K562 (cell line): ENCODE data around the gene GBF1. TPM values are rescaled to one million over a fixed set of nuclear protein-coding genes. Genes with fewer than 3 reads are reported as not detected.
A peak's percentile ranks its signal among the peaks of the same experiment; 100 is the strongest.

Experiments
- CREM ChIP-seq: IDR thresholded peaks from 2 replicates; pipeline ENCODE4 v1.6.1; 2014; ENCODE audit warnings: antibody characterized with exemption, low read depth
- EGR1 ChIP-seq: fragments of 450-650 bp; conservative IDR thresholded peaks from 2 replicates; pipeline ENCODE4 v1.6.1; 2017; ENCODE audit warnings: mild to moderate bottlenecking
- HNRNPL ChIP-seq: fragments of 200-400 bp; formaldehyde crosslinking; IDR thresholded peaks from 2 replicates; pipeline ENCODE4 v1.6.1; 2017; ENCODE audit warnings: low read depth, mild to moderate bottlenecking, low read length
- NUFIP1 ChIP-seq: fragments of 450-650 bp; IDR thresholded peaks from 2 replicates; pipeline ENCODE4 v1.6.1; 2018; ENCODE audit not compliant: partially characterized antibody
- RHOXF2B ChIP-seq: fragments of 250-450 bp; sonication (Bioruptor Pico); conservative IDR thresholded peaks from 2 replicates; pipeline ENCODE4 v1.5.1; 2021
- SMC3 ChIP-seq: conservative IDR thresholded peaks from 2 replicates; pipeline ENCODE4 v1.6.1; 2011; ENCODE audit warnings: low read depth, low read length, improper control_type of control experiment; ENCODE audit not compliant: insufficient read depth
- U2AF1 ChIP-seq: fragments of 200-400 bp; formaldehyde crosslinking; optimal IDR thresholded peaks from 2 replicates; pipeline ENCODE3; 2017; ENCODE audit warnings: mild to moderate bottlenecking, low read depth, low read length, moderate library complexity
- ZBTB7A ChIP-seq: IDR thresholded peaks from 2 replicates; pipeline ENCODE4 v1.6.1; 2011; ENCODE audit warnings: low read depth, mild to moderate bottlenecking, low read length, moderate library complexity, borderline replicate concordance; ENCODE audit not compliant: control insufficient read depth
- ZKSCAN8 ChIP-seq: fragments of 200-800 bp; sonication (Bioruptor generic); IDR thresholded peaks from 2 replicates; pipeline ENCODE4 v1.6.1; 2016; ENCODE audit warnings: missing genetic modification characterization, missing compliant biosample characterization
- ZNF124 ChIP-seq: sonication (generic); formaldehyde crosslinking; IDR thresholded peaks from 2 replicates; pipeline ENCODE4 v1.8.1; 2022; ENCODE audit warnings: missing genetic modification reagents
- ZNF584 ChIP-seq: fragments of 200-800 bp; sonication (Bioruptor generic); IDR thresholded peaks from 2 replicates; pipeline ENCODE4 v1.6.1; 2016; ENCODE audit warnings: low read depth, mild to moderate bottlenecking, missing genetic modification characterization, missing compliant biosample characterization
- ZNF766 ChIP-seq: fragments of 200-800 bp; sonication (Bioruptor generic); conservative IDR thresholded peaks from 2 replicates; pipeline ENCODE4 v1.6.1; 2016; ENCODE audit warnings: missing genetic modification characterization, missing compliant biosample characterization
- polyA plus RNA-seq, 8 experiments: library from polyadenylated mRNA; depleted of rRNA in 4 of 8; stranded (reverse) in 5 of 8; unstranded in 3 of 8; fragments of >200 nt; fragmentation: Nextera tagmentation in 2 of 8; fragmentation: Illumina TruSeq in 1 of 8; extraction: Ambion mirVana in 2 of 8; extraction: Trizol in 1 of 8; gene quantifications; 2 replicates each; pipeline versions ENCODE4 v1.2.1 to v1.2.3, GENCODE V29; 2011 to 2014; ENCODE audit warnings: inconsistent platforms in 1 of 8, missing spikeins in 1 of 8
- total RNA-seq, 7 experiments: library from RNA; depleted of rRNA in 6 of 7; stranded (reverse); fragments of >200 nt in 6 of 7; fragmentation: Illumina TruSeq in 2 of 7; extraction: Trizol in 2 of 7; gene quantifications; 2 replicates each; pipeline versions ENCODE4 v1.2.1 to v1.2.3, GENCODE V29; 2011 to 2021; ENCODE audit warnings: low replicate concordance in 1 of 7
- TF ChIP-seq, protein P1 (sequence below): sonication (generic); formaldehyde crosslinking; IDR thresholded peaks from 2 replicates; pipeline ENCODE4 v1.9.0; 2022; ENCODE audit warnings: mild to moderate bottlenecking, missing genetic modification reagents
- TF ChIP-seq, protein P2 (sequence below): fragments of 450-650 bp; IDR thresholded peaks from 2 replicates; pipeline ENCODE4 v1.6.1; 2016; ENCODE audit warnings: low read depth
- TF ChIP-seq, protein P3 (sequence below): fragments of 250-450 bp; sonication (Bioruptor Pico); IDR thresholded peaks from 2 replicates; pipeline ENCODE4 v1.4.0; 2020; ENCODE audit warnings: mild to moderate bottlenecking, moderate library complexity, borderline replicate concordance
- TF ChIP-seq, protein P4 (sequence below): fragments of 250-450 bp; sonication (Bioruptor Pico); IDR thresholded peaks from 2 replicates; pipeline ENCODE4 v1.6.1; 2021; ENCODE audit warnings: mild to moderate bottlenecking

Gene GBF1
- total and polyA plus RNA-seq, 9 of the 15 experiments (the other 6 are each of a cell fraction or from before 2014, with no cell fraction given): 0.69 to 28.0 (median 10.3) TPM

DNA sequence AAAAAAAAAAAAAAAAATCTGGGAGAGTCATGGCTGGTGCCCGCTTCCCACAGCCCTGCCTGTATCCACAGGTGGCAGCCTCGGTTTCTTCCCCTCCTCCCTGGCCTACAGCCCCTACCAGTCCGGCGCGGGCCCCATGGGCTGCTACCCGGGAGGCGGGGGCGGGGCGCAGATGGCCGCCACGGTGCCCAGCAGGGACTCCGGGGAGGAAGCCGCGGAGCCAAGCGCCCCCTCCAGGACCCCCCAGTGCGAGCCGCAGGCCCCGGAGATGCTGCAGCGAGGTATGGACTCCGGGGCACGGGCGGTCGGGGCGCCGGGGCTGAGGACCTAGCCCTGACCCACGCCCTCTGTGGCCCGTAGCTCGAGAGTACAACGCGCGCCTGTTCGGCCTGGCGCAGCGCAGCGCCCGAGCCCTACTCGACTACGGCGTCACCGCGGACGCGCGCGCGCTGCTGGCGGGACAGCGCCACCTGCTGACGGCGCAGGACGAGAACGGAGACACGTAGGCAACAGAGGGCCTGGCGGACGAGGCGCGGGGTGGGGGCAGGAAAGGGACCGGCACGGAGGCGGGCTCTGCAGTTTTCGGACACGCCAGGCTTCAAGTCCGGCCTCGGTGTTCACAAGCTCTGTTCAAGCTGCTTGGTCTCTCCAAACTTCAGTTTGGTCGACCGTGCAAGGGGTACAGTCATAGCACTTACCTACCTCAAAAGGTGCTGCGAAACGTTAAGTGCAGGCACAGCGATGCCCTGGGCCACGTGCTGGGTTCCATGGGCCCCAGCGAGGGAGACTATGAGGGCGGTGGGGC, 154.1 kb downstream of the GBF1 start (continued):
- TF ChIP-seq ZBTB7A (peak; percentile 52; the same call in 1 of the 2 replicates), ZNF124 (no peak), ZNF766 (no peak), U2AF1 (peak; percentile 45), ZNF584 (CRISPR knock-in tag) (no peak), ZKSCAN8 (CRISPR knock-in tag) (no peak), CREM (peak; percentile 97), NUFIP1 (no peak), RHOXF2B (CRISPR knock-in tag) (no peak), HNRNPL (peak; percentile 57; the same call in 1 of the 2 replicates), EGR1 (peak; percentile 76), SMC3 (peak; percentile 81)
- TF ChIP-seq, protein P1, sequence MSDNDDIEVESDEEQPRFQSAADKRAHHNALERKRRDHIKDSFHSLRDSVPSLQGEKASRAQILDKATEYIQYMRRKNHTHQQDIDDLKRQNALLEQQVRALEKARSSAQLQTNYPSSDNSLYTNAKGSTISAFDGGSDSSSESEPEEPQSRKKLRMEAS (CRISPR knock-in tag): peak; percentile 90
- TF ChIP-seq, protein P2, sequence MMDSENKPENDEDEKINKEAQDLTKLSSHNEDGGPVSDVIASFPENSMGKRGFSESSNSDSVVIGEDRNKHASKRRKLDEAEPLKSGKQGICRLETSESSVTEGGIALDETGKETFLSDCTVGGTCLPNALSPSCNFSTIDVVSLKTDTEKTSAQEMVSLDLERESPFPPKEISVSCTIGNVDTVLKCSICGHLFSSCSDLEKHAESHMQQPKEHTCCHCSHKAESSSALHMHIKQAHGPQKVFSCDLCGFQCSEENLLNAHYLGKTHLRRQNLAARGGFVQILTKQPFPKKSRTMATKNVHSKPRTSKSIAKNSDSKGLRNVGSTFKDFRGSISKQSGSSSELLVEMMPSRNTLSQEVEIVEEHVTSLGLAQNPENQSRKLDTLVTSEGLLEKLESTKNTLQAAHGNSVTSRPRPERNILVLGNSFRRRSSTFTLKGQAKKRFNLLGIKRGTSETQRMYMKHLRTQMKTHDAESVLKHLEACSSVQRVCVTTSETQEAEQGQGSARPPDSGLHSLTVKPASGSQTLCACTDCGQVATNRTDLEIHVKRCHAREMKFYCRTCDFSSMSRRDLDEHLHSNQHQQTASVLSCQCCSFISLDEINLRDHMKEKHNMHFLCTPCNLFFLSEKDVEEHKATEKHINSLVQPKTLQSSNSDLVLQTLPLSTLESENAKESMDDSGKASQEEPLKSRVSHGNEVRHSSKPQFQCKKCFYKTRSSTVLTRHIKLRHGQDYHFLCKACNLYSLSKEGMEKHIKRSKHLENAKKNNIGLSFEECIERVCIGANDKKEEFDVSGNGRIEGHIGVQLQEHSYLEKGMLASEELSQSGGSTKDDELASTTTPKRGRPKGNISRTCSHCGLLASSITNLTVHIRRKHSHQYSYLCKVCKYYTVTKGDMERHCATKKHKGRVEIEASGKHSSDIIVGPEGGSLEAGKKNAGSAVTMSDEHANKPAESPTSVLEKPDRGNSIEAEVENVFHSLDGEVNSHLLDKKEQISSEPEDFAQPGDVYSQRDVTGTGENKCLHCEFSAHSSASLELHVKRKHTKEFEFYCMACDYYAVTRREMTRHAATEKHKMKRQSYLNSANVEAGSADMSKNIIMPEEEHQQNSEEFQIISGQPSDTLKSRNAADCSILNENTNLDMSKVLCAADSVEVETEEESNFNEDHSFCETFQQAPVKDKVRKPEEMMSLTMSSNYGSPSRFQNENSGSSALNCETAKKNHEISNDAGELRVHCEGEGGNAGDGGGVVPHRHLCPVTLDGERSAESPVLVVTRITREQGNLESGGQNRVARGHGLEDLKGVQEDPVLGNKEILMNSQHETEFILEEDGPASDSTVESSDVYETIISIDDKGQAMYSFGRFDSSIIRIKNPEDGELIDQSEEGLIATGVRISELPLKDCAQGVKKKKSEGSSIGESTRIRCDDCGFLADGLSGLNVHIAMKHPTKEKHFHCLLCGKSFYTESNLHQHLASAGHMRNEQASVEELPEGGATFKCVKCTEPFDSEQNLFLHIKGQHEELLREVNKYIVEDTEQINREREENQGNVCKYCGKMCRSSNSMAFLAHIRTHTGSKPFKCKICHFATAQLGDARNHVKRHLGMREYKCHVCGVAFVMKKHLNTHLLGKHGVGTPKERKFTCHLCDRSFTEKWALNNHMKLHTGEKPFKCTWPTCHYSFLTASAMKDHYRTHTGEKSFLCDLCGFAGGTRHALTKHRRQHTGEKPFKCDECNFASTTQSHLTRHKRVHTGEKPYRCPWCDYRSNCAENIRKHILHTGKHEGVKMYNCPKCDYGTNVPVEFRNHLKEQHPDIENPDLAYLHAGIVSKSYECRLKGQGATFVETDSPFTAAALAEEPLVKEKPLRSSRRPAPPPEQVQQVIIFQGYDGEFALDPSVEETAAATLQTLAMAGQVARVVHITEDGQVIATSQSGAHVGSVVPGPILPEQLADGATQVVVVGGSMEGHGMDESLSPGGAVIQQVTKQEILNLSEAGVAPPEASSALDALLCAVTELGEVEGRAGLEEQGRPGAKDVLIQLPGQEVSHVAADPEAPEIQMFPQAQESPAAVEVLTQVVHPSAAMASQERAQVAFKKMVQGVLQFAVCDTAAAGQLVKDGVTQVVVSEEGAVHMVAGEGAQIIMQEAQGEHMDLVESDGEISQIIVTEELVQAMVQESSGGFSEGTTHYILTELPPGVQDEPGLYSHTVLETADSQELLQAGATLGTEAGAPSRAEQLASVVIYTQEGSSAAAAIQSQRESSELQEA: peak; percentile 46; the same call in 1 of the 2 replicates
- TF ChIP-seq, protein P3, sequence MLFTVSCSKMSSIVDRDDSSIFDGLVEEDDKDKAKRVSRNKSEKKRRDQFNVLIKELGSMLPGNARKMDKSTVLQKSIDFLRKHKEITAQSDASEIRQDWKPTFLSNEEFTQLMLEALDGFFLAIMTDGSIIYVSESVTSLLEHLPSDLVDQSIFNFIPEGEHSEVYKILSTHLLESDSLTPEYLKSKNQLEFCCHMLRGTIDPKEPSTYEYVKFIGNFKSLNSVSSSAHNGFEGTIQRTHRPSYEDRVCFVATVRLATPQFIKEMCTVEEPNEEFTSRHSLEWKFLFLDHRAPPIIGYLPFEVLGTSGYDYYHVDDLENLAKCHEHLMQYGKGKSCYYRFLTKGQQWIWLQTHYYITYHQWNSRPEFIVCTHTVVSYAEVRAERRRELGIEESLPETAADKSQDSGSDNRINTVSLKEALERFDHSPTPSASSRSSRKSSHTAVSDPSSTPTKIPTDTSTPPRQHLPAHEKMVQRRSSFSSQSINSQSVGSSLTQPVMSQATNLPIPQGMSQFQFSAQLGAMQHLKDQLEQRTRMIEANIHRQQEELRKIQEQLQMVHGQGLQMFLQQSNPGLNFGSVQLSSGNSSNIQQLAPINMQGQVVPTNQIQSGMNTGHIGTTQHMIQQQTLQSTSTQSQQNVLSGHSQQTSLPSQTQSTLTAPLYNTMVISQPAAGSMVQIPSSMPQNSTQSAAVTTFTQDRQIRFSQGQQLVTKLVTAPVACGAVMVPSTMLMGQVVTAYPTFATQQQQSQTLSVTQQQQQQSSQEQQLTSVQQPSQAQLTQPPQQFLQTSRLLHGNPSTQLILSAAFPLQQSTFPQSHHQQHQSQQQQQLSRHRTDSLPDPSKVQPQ (CRISPR knock-in tag): no peak
- TF ChIP-seq, protein P4, sequence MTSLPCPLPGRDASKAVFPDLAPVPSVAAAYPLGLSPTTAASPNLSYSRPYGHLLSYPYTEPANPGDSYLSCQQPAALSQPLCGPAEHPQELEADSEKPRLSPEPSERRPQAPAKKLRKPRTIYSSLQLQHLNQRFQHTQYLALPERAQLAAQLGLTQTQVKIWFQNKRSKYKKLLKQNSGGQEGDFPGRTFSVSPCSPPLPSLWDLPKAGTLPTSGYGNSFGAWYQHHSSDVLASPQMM (CRISPR knock-in tag): no peak
